Measurements from ENCODE around the gene CGN.

DNA sequence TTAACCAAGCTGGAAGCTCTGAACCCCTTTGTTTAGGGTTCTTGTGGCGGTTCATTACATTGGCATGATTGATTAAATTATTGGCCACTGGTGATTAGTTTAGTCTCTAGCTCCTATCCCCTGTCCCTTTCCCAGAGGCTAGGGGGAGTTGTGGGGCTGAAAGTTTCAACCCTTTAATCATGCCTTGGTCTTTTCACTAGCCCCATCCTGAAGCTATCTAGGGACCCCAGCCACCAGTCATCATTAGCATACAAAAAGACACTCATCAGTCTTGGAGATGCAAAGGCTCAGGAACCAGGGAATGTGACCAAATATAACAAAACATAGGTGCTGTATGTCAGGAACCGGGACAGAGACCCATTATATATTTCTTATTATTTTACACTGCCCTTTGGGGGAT, 66.0 kb downstream of the CGN start:
- TF ChIP-seq CTCF (IDR thresholded peaks at IDR 0.05) (no peak), POLR2A (IDR thresholded peaks at IDR 0.05) (no peak), POLR2AphosphoS5 (IDR thresholded peaks at IDR 0.05) (no peak)
